HepG2 (cell line): ENCODE data around the gene VPS4B. TPM values are rescaled to one million over a fixed set of nuclear protein-coding genes. Genes with fewer than 3 reads are reported as not detected.

Source experiments
- NR2F6 ChIP-seq, 2 experiments: IDR thresholded peaks; 2 replicates each; pipeline ENCODE4 v1.6.1; 2016; ENCODE audit warnings: antibody characterized with exemption in 1 of 2, mild to moderate bottlenecking in 1 of 2
- PHF21A ChIP-seq: sonication (generic); formaldehyde crosslinking; IDR thresholded peaks from 2 replicates; pipeline ENCODE4 v1.5.0; 2020; ENCODE audit warnings: mild to moderate bottlenecking, missing genetic modification reagents
- PLRG1 ChIP-seq: fragments of 450-650 bp; conservative IDR thresholded peaks from 2 replicates; pipeline ENCODE4 v1.6.1; 2016
- SIX4 ChIP-seq: sonication (generic); formaldehyde crosslinking; IDR thresholded peaks from 2 replicates; pipeline ENCODE4 v1.4.0; 2020; ENCODE audit warnings: missing genetic modification reagents
- SMAD1 ChIP-seq: sonication (generic); formaldehyde crosslinking; IDR thresholded peaks from 2 replicates; pipeline ENCODE4 v1.4.0; 2020; ENCODE audit warnings: missing genetic modification reagents, low read depth, mild to moderate bottlenecking, borderline replicate concordance
- ZNF12 ChIP-seq: sonication (generic); formaldehyde crosslinking; IDR thresholded peaks from 2 replicates; pipeline ENCODE4 v1.5.0; 2020; ENCODE audit warnings: missing genetic modification reagents
- ZNF577 ChIP-seq: sonication (generic); formaldehyde crosslinking; IDR thresholded peaks from 2 replicates; pipeline ENCODE4 v1.4.0; 2020; ENCODE audit warnings: mild to moderate bottlenecking, low read depth, missing genetic modification reagents, borderline replicate concordance
- ZNF839 ChIP-seq: sonication (generic); formaldehyde crosslinking; IDR thresholded peaks from 2 replicates; pipeline ENCODE4 v1.4.0; 2020; ENCODE audit warnings: missing genetic modification reagents, mild to moderate bottlenecking, borderline replicate concordance
- ZSCAN21 ChIP-seq: sonication (generic); formaldehyde crosslinking; IDR thresholded peaks from 2 replicates; pipeline ENCODE4 v1.8.0; 2022; ENCODE audit warnings: mild to moderate bottlenecking, missing genetic modification reagents, moderate library complexity, borderline replicate concordance
- ZSCAN29 ChIP-seq: sonication (generic); formaldehyde crosslinking; conservative IDR thresholded peaks from 2 replicates; pipeline ENCODE4 v1.4.0; 2020; ENCODE audit warnings: mild to moderate bottlenecking, missing genetic modification reagents
- ZSCAN31 ChIP-seq: sonication (generic); formaldehyde crosslinking; IDR thresholded peaks from 2 replicates; pipeline ENCODE4 v1.5.0; 2020; ENCODE audit warnings: low read depth, mild to moderate bottlenecking, missing genetic modification reagents
- polyA plus RNA-seq, 8 experiments: library from polyadenylated mRNA; depleted of rRNA in 3 of 8; stranded (reverse) in 7 of 8; unstranded in 1 of 8; fragments of >200 nt; fragmentation: Illumina TruSeq in 4 of 8; extraction: Trizol in 4 of 8; gene quantifications; 2 replicates each; pipeline versions ENCODE4 v1.2.1 to v1.2.3, GENCODE V29; 2011 to 2016; ENCODE audit warnings: low read depth in 4 of 8, missing spikeins in 1 of 8, mixed read lengths in 1 of 8; ENCODE audit not compliant: insufficient read depth in 1 of 8
- total RNA-seq, 5 experiments: library from RNA; depleted of rRNA; stranded (reverse); fragments of >200 nt; fragmentation: Illumina TruSeq; extraction: Trizol; gene quantifications; 2 replicates each; pipeline ENCODE4 v1.2.3, GENCODE V29; 2016; ENCODE audit warnings: low read depth in 1 of 5
- TF ChIP-seq, protein P1 (sequence below): sonication (generic); formaldehyde crosslinking; IDR thresholded peaks from 2 replicates; pipeline ENCODE4 v1.4.0; 2020; ENCODE audit warnings: missing genetic modification reagents
- TF ChIP-seq, protein P2 (sequence below): sonication (generic); formaldehyde crosslinking; IDR thresholded peaks from 2 replicates; pipeline ENCODE4 v1.4.0; 2020; ENCODE audit warnings: mild to moderate bottlenecking, low read depth, missing genetic modification reagents
- TF ChIP-seq, protein P3 (sequence below): sonication (generic); formaldehyde crosslinking; IDR thresholded peaks from 2 replicates; pipeline ENCODE4 v1.8.0; 2022; ENCODE audit warnings: missing genetic modification reagents, mild to moderate bottlenecking, borderline replicate concordance

VPS4B gene
- total and polyA plus RNA-seq, 2 of the 13 experiments (the other 11 are each of a cell fraction or from before 2014, with no cell fraction given), result 12.8 to 25.9 TPM

DNA sequence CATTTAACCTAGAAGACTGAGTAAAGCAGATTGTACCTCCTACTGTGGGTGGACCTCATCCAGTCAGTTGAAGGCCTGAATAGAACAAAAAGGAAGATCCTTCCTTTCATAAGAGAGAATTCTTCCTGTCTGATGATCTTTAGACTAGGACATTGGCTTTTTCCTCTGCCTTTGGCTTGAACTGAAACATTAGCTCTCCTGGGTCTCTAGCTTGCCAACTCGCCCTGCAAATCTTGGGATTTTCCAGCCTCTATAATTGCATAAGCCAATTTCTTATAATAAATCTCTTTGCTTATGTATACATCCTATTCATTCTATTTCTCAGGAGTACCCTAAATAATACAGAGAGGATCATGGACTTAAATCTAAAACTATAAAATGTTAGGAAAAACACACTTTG lies 49.1 kb downstream of the VPS4B start (continued):
- TF ChIP-seq, protein P1, sequence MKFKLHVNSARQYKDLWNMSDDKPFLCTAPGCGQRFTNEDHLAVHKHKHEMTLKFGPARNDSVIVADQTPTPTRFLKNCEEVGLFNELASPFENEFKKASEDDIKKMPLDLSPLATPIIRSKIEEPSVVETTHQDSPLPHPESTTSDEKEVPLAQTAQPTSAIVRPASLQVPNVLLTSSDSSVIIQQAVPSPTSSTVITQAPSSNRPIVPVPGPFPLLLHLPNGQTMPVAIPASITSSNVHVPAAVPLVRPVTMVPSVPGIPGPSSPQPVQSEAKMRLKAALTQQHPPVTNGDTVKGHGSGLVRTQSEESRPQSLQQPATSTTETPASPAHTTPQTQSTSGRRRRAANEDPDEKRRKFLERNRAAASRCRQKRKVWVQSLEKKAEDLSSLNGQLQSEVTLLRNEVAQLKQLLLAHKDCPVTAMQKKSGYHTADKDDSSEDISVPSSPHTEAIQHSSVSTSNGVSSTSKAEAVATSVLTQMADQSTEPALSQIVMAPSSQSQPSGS (CRISPR knock-in tag), result no peak
- TF ChIP-seq NR2F6 (IDR thresholded peaks at IDR 0.05) (no peak), NR2F6 (CRISPR knock-in tag; IDR thresholded peaks at IDR 0.05) (no peak), PHF21A (CRISPR knock-in tag) (no peak), ZNF577 (CRISPR knock-in tag) (no peak), SMAD1 (CRISPR knock-in tag) (no peak), ZSCAN21 (CRISPR knock-in tag) (no peak), ZSCAN29 (no peak), PLRG1 (no peak), ZNF12 (CRISPR knock-in tag) (no peak), SIX4 (CRISPR knock-in tag) (no peak), ZNF839 (CRISPR knock-in tag) (no peak), ZSCAN31 (CRISPR knock-in tag) (no peak)
- TF ChIP-seq, protein P2, sequence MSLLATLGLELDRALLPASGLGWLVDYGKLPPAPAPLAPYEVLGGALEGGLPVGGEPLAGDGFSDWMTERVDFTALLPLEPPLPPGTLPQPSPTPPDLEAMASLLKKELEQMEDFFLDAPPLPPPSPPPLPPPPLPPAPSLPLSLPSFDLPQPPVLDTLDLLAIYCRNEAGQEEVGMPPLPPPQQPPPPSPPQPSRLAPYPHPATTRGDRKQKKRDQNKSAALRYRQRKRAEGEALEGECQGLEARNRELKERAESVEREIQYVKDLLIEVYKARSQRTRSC, result no peak
- TF ChIP-seq, protein P3, sequence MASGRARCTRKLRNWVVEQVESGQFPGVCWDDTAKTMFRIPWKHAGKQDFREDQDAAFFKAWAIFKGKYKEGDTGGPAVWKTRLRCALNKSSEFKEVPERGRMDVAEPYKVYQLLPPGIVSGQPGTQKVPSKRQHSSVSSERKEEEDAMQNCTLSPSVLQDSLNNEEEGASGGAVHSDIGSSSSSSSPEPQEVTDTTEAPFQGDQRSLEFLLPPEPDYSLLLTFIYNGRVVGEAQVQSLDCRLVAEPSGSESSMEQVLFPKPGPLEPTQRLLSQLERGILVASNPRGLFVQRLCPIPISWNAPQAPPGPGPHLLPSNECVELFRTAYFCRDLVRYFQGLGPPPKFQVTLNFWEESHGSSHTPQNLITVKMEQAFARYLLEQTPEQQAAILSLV, result no peak
